BJ (cell line): Measurements from ENCODE around the gene GPRIN1. TPM values are rescaled to one million over a fixed set of nuclear protein-coding genes. Genes with fewer than 3 reads are reported as not detected.

ENCODE experiments used
- CTCF ChIA-PET: fragments of 350-600 bp; formaldehyde crosslinking; extraction: SDS; loops from one replicate; lab custom pipeline; 2021; ENCODE audit warnings: antibody characterized with exemption, inconsistent platforms; lab: Yijun Ruan, JAX
- POLR2A ChIA-PET: fragments of 300-600 bp; sonication (Branson Sonifier 250); formaldehyde crosslinking; extraction: SDS; loops from one replicate; lab custom pipeline; 2021; ENCODE audit warnings: antibody characterized with exemption; lab: Charles Lee
- DNase-seq: peaks from one replicate; pipeline ENCODE4 v3.0.0-alpha.2; 2011; ENCODE audit warnings: low read depth
- H3K27me3 ChIP-seq: 2 replicates; pipeline ENCODE4 v1.6.0; 2011; ENCODE audit warnings: low read length; ENCODE audit not compliant: control insufficient read depth, insufficient read depth
- H3K36me3 ChIP-seq: 2 replicates; pipeline ENCODE4 v1.5.1; 2011; ENCODE audit warnings: low read length; ENCODE audit not compliant: control insufficient read depth, insufficient read depth
- H3K4me3 ChIP-seq: 2 replicates; pipeline ENCODE4 v1.5.1; 2011; ENCODE audit warnings: low read depth, mild to moderate bottlenecking, control low read depth, low read length
- polyA minus RNA-seq: library from RNA; depleted of rRNA, polyadenylated mRNA; stranded (reverse); fragments of >200 nt; gene quantifications from 2 replicates; pipeline ENCODE4 v1.2.3, GENCODE V29; 2011; rRNA and poly(A)+ RNA removed
- polyA plus RNA-seq: library from polyadenylated mRNA; depleted of rRNA; stranded (reverse); fragments of >200 nt; gene quantifications from 2 replicates; pipeline ENCODE4 v1.2.3, GENCODE V29; 2011; rRNA removed
- TF ChIP-seq, protein P1 (sequence below): IDR thresholded peaks from 2 replicates; pipeline ENCODE4 v1.5.1; 2011; ENCODE audit warnings: low read depth, mild to moderate bottlenecking, control low read depth, inconsistent platforms, low read length, moderate library complexity; ENCODE audit not compliant: insufficient read depth

Gene GPRIN1
- polyA plus RNA-seq = 1.9 and 2.4 TPM in 2 replicates
- 1.6 and 2.0 TPM in 2 replicates for polyA minus RNA-seq

DNA sequence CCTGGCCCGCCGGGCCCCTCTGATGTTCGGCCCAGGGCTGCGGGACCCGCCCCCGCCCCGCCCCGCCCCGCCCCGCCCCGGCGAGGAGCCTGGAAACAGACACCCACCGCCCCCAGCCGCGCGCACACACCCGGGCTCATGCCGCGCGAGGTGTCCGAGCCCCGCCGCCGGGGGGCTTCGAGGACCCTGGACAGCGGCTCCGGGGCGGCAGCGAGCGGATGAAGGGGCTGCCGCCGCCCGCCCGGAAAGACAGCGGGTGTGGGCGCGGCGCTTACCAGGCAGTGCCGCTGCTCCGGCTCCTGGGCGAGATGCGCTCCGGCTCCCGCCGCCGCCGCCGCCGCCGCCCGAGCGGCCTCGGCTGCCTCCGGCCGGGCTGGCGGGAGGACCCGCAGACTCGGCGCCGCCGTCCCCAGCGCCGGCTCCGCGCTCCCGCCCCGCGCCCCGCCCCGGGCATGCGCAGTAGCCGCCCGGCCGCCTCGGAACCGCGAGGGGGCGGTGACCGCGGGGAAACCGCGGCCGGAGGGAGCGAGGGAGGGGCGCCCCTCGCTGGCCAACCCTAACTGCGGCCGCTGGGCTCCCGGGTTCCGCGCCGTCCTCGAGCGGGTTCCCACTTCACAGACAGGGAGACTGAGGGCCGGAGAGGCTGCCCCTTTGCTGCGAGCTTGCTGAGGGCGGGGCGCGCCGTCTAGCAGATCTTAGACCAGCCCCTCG lies at the start of gene GPRIN1:
Gene GPRIN1 (minus strand): TSS at position 433 of the 711 bp plus-strand sequence. CDS start 10,322 bp downstream, outside the sequence.
- Histone ChIP-seq H3K27me3 (no peaks in the 10 kb centered on the region), H3K4me3 (peak within 1 kb of the TSS; percentile 64), H3K36me3 (no peaks in the 10 kb centered on the region)
- ChIA-PET POLR2A (no interaction called here), CTCF (interaction anchor here (0.6 kb wide), 1 partner anchor 37 kb away, joined by 3 read pairs; no protein-coding TSS in a partner anchor)
- no peak for DNase-seq
- TF ChIP-seq, protein P1, sequence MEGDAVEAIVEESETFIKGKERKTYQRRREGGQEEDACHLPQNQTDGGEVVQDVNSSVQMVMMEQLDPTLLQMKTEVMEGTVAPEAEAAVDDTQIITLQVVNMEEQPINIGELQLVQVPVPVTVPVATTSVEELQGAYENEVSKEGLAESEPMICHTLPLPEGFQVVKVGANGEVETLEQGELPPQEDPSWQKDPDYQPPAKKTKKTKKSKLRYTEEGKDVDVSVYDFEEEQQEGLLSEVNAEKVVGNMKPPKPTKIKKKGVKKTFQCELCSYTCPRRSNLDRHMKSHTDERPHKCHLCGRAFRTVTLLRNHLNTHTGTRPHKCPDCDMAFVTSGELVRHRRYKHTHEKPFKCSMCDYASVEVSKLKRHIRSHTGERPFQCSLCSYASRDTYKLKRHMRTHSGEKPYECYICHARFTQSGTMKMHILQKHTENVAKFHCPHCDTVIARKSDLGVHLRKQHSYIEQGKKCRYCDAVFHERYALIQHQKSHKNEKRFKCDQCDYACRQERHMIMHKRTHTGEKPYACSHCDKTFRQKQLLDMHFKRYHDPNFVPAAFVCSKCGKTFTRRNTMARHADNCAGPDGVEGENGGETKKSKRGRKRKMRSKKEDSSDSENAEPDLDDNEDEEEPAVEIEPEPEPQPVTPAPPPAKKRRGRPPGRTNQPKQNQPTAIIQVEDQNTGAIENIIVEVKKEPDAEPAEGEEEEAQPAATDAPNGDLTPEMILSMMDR = peak; percentile 26; the same call in 1 of the 2 replicates

DNA sequence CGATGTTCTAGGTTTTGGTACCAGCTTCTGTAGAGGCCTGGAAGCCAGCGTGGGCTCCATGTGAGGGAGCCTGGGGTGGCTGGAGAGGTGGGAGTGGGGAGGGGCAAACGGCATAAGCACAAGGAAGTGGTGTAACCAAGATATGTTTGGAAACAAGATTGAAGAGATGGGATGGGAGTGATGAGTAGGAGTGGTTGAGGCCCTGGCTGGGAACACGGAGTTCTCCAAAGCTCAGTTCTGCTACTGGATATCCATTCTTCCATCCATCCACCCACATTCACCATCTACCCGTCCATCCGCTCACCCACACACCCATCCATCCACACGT lies 49.5 kb upstream of the GPRIN1 start:
- ChIA-PET POLR2A (no interaction called here), CTCF (interaction anchor here (0.6 to 5.3 kb wide), 14 partner anchors 10 to 453 kb away, joined by 3 to 98 read pairs (median 6); partner anchors contain the start of gene TSPAN17)
- H3K27me3 ChIP-seq = peaks cover 12% of the 10 kb centered on the region
- H3K36me3 ChIP-seq = peaks cover 8% of the 10 kb centered on the region
- no peak for DNase-seq
- H3K4me3 ChIP-seq = no peak overlapping the region
- TF ChIP-seq, protein P1 = no peak

DNA sequence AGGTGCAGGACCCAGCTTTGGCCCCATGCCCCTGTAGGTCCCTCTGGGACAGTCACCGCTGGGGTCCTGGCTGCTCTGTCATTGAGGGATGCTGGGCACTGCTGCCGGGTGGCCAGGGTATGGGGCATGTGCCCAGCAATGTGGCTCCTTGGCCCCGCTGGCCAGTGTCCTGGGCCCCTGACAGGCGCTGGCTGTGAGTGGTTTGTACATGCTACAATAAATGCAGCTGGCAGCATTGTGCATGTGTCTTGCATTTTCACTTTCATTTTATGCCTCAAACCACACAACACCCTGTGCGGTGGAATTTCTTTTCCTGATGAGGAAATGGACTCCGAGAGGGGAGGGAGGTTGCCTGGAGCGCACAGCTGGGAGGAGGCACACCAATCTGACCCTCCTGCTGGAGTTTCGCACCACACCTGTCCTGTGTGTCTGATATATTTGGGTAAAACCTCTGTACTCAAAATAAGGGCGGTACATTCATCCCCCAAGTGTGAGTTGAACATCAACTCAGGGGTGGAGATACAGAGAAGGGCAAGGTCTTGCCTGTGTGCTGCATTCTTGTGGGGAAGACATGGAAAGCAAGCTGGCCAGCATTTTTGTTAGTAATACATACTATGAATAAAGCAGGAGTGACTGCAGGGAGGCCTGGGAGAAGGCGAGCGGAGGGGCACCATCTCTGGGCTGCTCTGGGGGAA lies 49.0 kb upstream of the GPRIN1 start:
- Histone ChIP-seq H3K36me3 (peaks cover 10% of the 10 kb centered on the region), H3K27me3 (peaks cover 8% of the 10 kb centered on the region), H3K4me3 (no peak overlapping the region)
- TF ChIP-seq, protein P1 = no peak
- ChIA-PET POLR2A (no interaction called here), CTCF (interaction anchor here (0.6 to 5.3 kb wide), 11 partner anchors 10 to 453 kb away, joined by 3 to 98 read pairs (median 12); partner anchors contain the start of gene TSPAN17)
- DNase-seq = no peak

DNA sequence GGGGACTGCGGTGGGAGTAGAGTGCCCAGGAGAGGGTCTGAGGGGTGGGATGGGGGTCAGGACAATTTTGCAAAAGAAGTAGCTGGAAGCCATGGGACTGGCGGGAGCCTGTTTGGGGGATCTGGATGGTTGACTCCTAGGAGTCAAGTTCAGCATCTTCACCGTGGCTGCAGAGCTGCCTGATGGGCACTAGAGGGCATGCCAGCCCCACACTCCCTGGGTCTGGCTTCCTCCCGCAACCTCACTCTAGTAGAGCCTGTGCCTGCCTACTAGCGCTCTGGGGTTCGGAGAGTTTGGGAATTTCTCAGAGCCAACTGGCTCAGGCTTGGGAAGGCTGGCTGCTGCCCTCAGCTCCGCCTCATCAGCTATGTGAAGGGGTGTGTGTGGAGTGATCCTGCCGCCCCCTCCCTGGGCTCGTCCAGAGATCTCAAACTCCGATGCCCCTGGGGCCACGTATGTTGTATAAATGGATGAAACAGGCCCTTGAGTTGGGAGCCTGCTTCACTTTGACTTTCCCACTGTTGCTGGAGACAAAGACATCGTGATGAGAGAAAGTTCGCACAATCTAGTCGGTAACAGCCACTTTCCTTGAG lies 48.1 kb upstream of the GPRIN1 start:
- POLR2A ChIA-PET = no interaction called here

More for the DNA sequence above, 48.1 kb upstream of the GPRIN1 start:
- peaks cover 3% of the 10 kb centered on the region for H3K27me3 ChIP-seq
- H3K4me3 ChIP-seq = no peak overlapping the region
- CTCF ChIA-PET = interaction anchor here (0.6 to 5.3 kb wide), 15 partner anchors 8 to 454 kb away, joined by 3 to 98 read pairs (median 3); partner anchors contain the start of genes CLTB and TSPAN17
- TF ChIP-seq, protein P1 = peak; percentile 93
- no peak for DNase-seq
- peaks cover 10% of the 10 kb centered on the region for H3K36me3 ChIP-seq
